NCI-H2081 treated with DMSO at 0.1 percent for 48 hours (cell line): ENCODE results near the gene AGMO.
A peak's percentile ranks its signal among the peaks of the same experiment; 100 is the strongest.
"Not testable (repeated sequence)": the region's sequence is repeated elsewhere in the genome, so short reads cannot be mapped to it uniquely, and the experiment has no call there.

ENCODE experiments used
- DNase-seq: peaks from one replicate; lab custom pipeline; 2025; lab: John Stamatoyannopoulos, UW

The AGMO gene

DNA sequence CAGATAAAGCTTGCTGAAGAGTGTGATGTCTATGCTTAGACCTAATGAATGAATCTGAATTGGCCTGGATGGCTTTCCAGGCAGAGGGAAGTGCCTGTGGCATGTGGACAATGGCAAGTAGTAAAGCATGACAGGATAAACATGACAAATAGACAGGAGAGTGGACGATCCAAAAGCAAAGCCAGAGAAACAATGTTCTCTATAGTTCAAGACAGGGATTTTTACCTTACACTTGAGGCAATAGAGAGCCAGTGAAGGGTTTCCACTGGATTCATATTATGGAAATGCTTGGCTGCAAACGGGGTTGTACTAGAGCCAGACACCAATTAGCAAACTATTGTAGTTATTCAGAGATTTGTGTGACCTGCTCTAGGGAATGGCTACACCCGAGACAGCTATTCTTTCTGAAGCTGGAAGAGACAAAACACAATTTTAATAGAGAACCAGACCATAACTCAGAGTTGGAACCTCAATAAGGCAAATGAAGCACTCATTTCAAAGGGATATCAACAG lies 2.3 kb downstream of the AGMO start:
- DNase-seq: peak; percentile 68

DNA sequence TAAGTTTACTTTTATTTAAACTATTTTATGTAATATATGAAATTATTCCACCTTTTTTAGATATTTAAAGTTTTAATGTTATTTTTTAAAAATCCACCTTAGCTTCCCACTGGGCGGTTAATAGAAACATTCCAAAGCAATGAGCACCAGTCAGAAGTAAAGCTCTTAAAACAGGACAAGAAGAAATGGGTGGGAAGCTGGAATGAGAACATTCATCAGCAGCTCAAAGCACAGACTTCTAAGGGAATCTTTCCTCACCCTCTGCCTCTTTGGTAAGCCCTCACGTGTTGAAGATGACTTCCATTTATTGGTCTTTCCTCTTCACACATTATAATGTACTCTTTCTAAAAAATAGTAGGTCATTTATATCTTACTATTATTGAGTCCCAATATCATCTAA lies 3.1 kb downstream of the AGMO start:
- DNase-seq: no peak

- no peak for DNase-seq
These were observed 4.1 kb downstream of the AGMO start for GRCh38 chr7:15557686-15558085.

DNA sequence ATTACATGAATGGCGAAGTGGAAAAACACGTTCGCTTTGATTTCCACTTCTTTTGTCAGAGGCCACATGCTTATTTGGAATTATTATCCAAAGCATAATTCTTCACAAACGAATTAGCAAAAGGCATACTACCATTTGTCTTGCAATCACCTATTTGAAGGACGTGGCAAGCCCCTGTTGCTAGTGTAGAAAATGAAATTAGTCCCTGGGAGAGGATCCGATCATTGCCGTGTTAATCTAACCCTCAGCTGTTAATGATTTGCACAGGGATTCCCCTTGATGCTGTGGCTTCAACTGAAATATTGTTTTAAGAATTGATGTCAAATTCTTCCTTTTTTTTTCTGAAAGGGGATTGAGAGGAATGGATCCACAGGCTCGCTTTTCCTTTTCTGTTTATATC lies 4.6 kb downstream of the AGMO start:
- peak; percentile 63 for DNase-seq

DNA sequence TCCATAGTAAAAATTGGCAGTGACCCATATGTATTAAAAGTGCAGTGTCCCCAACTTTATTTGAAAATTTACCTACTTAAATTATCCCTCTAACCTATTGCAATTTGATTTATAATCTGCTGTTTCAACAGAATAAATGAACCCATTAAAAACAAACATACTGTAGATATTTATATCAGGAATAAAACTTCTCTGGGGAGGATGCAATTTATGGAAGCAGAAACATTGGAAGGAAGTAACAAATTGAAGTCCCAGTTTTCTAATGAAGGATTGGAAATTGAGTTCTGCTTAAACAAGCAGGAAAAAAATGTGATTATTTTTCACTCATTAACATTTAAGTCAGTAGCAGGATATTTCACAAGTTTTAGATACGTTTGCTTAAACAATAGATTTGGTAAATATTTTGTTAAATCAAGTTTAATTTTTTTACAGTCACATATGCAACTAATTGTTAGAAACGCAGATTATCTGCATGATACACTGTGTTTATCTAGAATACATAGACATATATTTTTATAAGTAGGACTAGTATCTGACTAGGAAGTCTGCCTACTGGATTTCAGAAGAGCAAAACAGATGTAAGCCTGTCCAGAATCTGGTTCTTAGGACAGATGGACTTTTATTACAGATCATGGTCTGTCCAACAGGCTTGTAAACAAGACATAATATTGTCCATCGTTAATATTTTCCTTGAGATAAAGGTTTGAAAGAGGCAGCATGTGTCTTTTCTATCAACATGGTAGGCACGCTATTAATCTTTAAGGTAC lies 5.3 kb downstream of the AGMO start:
- no peak for DNase-seq

- peak; percentile 74 for DNase-seq
These were observed 6.4 kb downstream of the AGMO start for GRCh38 chr7:15555381-15555859.

DNA sequence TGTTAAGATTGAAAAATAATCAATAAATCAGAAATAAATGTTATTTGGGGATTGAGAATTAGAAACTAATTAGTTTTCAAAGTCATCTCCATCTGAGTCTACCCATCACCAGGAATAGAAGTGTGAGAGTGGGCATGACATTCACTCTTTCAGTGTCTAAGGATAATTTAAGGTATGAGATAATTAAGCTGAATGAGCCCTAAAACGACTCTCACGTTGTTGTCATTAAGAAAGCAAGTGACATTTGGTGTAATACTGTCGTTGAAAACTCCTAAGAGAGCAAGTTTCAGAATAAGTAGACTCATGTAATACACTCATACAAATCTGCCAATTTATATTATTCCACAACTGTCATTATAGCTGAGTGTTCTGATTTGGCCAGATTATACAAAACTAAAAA lies 7.1 kb downstream of the AGMO start:
- DNase-seq: no peak

DNA sequence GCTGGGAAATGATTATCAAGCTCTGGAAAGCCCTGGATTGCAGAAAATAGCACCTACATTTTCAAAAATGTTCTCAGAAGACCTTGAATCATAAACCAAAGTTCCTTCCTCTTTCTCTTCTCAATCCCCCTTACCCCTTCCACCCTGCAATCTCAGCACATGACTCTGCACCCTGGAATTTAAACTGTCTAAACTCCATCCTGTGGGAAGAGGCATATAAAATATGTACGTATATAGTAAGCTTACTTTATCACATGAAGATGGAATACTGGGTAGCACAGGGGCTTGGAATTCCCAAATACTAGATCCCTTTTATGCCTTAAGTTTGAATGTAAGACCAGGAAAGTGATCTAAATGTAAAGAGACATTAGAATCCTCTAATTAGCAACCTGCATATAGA lies 7.7 kb downstream of the AGMO start:
- no peak for DNase-seq

GRCh38 chr7:15547320-15547719 lies 14.5 kb downstream of the AGMO start:
- not testable (repeated sequence) for DNase-seq

GRCh38 chr7:15546272-15546792 lies 15.5 kb downstream of the AGMO start:
- no peak for DNase-seq

GRCh38 chr7:15544050-15544449 lies 17.8 kb downstream of the AGMO start:
- DNase-seq: no peak

DNA sequence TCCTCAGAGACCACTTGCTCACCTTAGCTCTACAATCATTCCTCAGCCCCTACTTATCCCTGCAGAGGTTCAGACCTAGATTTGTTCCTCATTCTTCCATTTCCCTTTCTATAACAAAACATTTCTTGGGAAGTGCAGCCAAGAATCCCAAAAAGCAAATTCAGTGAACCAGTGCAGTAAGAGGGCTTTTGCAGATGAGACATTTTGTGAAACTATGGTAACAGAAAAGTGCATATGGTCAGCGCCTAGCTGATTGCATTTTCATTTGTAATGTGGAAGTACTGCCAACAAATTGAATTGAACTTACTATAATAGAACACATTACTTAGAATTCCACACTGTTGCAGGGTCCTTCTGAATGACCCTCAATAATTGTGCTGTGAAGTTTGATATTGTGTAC lies 18.6 kb downstream of the AGMO start:
- no peak for DNase-seq

DNA sequence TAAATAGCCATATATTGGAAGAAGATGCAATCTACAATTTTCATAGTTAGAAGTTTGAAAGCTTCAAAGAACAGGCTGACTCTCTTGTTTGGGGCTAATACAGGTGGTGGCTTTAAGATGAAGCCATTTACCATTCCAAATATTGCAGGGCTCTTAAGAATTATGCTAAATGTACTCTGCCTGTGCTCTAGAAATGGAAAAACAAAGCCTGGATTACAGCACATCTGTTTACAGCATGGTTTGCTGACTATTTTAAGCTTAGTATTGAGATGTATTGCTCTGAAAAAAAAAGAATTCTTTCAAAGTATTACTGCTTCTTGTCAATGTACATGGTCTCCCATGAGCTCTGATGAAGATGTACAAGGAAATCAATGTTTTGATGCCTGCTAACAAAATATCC lies 34.2 kb downstream of the AGMO start:
- no peak for DNase-seq

GRCh38 chr7:15525652-15526263 lies 36.1 kb downstream of the AGMO start:
- DNase-seq: no peak

DNA sequence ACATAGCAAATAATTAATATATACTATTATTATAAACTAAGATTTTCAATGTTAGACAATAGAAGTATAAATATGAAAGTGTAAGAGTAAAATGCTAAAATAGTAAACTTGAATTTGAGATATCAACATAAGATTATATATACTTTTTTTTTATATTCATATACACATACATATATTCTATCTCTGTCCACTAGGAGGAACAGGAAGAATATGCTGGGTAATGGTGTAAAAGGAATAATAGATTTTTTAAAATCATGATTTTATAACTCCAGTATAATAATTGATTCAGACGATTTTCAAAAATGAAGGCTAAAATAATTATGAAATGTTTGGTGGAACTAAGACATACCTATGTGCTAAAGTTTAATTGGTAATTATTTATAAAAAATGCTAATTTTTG lies 37.7 kb downstream of the AGMO start:
- no peak for DNase-seq

DNA sequence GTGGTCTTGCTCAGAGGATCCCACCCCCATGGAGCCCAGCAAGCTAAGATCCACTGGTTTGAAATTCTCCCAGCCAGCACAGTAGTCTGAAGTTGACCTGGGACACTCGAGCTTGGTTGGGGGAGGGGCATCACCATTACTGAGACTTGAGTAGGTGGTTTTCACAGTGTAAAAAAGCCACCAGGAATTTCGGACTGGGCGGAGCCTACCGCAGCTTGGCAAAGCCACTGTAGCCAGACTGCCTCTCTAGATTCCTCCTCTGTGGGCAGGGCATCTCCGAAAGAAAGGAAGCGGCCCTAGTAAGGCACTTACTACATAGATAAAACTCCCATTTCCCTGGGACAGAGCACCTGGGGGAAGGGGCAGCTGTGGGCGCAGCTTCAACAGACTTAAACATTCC lies 44.0 kb downstream of the AGMO start:
- not testable (repeated sequence) for DNase-seq

GRCh38 chr7:15515252-15515651 lies 46.6 kb downstream of the AGMO start:
- no peak for DNase-seq

DNA sequence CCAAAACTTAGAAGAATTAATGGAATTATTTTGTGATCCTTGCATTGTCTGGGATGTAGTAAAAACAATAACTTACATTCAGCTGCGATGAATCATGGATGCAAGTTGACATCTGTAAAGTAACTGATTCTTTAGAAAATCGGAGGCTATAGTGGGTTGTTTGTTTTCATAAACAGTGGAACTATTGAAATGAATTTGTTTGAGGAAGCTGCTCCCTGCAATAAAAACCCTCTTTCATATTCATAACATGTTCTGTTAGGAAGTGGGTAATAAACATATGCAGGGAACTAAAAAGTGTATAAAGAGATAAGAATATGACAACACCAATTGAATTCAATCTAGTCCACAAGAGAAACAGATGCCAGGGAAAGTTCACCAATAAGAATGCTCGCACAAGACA lies 53.6 kb downstream of the AGMO start:
- DNase-seq: no peak

DNA sequence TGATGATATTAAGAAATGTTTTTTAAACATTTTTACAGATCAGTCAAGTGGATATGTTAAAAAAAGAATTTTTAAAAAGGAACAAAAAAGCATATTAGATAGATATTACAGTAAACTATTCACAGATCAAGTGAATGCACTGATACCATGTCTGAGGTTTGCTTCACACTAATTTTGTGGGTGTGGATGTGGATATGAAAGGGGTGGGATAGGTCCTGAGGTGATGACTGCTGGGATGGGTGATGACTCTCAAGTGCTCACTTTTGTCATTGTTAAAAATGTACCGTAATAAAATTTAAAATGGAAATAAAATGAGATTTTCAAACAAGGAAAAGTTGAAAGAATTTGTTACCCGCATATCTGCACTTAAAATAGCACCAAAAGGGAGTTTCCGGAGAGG lies 54.1 kb downstream of the AGMO start:
- no peak for DNase-seq

DNA sequence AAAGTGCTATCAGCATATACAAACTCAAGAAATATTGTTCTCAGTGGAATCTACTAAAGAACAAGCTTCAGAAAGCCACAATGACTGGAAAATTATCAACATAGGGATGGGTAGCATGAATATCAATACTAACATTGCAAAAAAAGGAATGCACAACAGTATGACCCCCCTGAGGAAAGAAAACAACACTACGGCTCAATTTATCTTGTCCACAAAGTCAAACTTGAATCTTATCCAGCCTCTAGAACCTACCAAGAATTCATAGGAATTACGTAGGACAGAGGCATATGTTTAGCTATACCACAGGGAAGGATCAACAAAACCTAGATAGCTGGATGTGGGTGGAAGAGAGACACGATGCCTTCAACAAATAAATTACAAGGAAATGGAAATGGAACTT lies 54.6 kb downstream of the AGMO start:
- DNase-seq: no peak

DNA sequence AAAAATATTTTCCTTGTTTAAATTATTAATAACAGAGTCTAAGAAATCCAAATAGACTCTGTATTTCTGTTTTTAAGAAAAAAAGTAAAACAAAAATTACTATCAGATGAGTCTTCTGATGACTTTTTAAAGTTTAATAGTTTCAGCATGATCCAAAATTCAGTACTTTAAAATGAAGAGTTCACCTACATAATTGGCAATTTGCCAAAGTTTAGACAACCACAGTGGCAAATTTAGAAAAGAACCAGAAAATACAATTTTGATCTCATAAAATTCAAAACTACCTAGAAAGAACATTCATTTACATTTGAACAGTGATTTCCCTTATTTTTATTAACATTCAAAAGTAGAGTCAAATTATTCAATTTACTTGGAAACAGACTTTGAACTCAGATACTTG lies 56.1 kb downstream of the AGMO start:
- no peak for DNase-seq

DNA sequence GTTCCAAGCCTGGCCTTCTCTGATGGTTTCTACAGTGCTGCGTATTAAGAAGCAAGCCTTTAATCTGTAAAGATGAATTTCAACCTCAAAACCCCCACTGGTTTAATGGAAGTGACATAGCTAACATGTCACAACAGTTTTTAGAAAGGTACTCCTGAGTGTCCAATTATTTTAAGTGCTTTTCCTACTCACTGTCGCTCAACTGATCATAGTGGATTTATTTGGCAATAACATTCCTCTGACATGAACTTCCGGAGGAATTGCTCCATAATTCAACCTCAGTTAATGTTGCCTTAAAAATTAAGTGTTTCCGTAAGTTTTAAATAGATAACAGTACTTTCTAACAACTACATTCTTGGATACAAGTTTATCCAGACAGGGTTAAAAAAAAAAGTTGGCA lies 57.5 kb downstream of the AGMO start:
- no peak for DNase-seq

DNA sequence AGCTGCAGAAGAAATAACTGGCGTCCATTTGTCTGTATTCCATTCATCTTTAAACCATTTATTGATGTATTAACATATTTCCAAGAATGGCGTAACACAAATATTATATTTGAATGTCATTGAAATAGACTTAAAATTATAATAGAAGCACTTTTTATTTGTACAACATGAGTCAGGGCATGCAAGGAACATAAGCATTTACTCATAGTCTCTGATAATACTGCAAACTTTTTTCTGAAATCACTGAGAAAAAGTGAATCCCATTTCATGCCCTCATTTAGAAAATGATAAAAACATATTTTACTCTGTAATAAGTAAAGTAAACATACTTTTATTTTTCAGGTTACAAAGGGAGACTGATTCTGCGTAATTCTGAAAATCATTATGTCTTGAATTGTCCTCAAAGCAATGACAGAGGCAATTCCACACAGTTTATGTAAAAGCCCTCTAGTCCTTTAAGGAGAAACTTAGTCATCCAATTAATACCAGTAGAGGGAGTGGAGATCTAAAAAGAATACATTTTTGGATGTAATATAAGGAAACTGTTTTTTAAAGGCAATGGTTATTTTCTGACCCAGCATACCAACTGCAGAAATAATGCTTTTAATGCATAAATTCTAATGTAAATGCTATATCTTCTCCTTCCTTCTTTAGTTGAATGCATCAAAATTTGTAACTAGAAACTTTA lies 58.1 kb downstream of the AGMO start:
- DNase-seq: no peak
